Fibroblast of lung (primary cell): Measurements from ENCODE around the gene MEG3.

Experiments
- CTCF ChIP-seq, 2 donors: IDR thresholded peaks in 1 of 2; conservative IDR thresholded peaks in 1 of 2; 1 replicate in 1 of 2; 2 replicates in 1 of 2; pipeline ENCODE4 v1.5.1; 2011 to 2012; ENCODE audit warnings: low read length in 2 of 2, control low read depth in 1 of 2, inconsistent platforms in 1 of 2, low read depth in 1 of 2, mild to moderate bottlenecking in 1 of 2
- EZH2 ChIP-seq: IDR thresholded peaks from 2 replicates; pipeline ENCODE4 v1.5.1; 2012; ENCODE audit warnings: low read length, control low read depth, mild to moderate bottlenecking; ENCODE audit errors: missing control alignments

- TF ChIP-seq CTCF (conservative IDR thresholded peaks at IDR 0.05 in 1 of 2, IDR thresholded peaks at IDR 0.05 in 1 of 2; ENCODE audit: low read depth in 1 of 2, low read length in 2 of 2): no peak
- TF ChIP-seq EZH2: no peak
Measured at GRCh38 chr14:100777366-100777817, 48.5 kb upstream of the MEG3 start.
